ENCODE results near the gene RHPN2. TPM values are rescaled to one million over a fixed set of nuclear protein-coding genes. Genes with fewer than 3 reads are reported as not detected.

RHPN2 gene
- total RNA-seq, 5 donors from 2014 or later (not counting 1 experiment from before 2014, with no cell fraction given) = 0.16 to 0.66 (median 0.33) TPM

GRCh38 chr19:33067121-33067520 lies 2.4 kb upstream of the RHPN2 start:
- no peaks in the 10 kb centered on the region for H3K36me3 Mint-ChIP-seq
- DNase-seq (no peak), ATAC-seq (replicated peaks in 1 of 4) (no peak)
- H3K9me3 Mint-ChIP-seq = no peaks in the 10 kb centered on the region
- CTCF ChIA-PET = no interaction called here
- Histone ChIP-seq H3K4me1 (ENCODE audit: control insufficient read depth in 1 of 2, extremely low read depth in 1 of 2, insufficient read depth in 2 of 2, low read length in 2 of 2) (peaks cover 0 to 18% of the 10 kb centered on the region in 2 experiments), H3K4me3 (ENCODE audit: control insufficient read depth in 1 of 2, extremely low read depth in 1 of 2, low read length in 1 of 2) (no peak overlapping the region), H3K27ac (ENCODE audit: low read length) (no peak overlapping the region), H3K36me3 (ENCODE audit: control insufficient read depth in 2 of 2, extremely low read depth in 1 of 2, insufficient read depth in 1 of 2, low read length in 1 of 2) (no peaks in the 10 kb centered on the region), H3K9me3 (no peaks in the 10 kb centered on the region), H3K27me3 (replicated peaks in 1 of 2; ENCODE audit: control insufficient read depth in 2 of 2, extremely low read depth in 1 of 2, insufficient read depth in 2 of 2, low read length in 1 of 2) (peaks cover under 1 to 42% of the 10 kb centered on the region in 2 experiments)
- POLR2A ChIA-PET = no interaction called here
- 82% methylated on average over 7 of the region's 8 CpGs for WGBS (ENCODE audit: insufficient coverage)
- H3K27ac Mint-ChIP-seq = no peak overlapping the region
- peaks cover 6 to 24% of the 10 kb centered on the region in 2 donors for H3K27me3 Mint-ChIP-seq
- peaks cover 0 to 5% (median 5%) of the 10 kb centered on the region in 3 donors for H3K4me1 Mint-ChIP-seq
- no peak overlapping the region for H3K4me3 Mint-ChIP-seq

GRCh38 chr19:33066543-33066942 lies 1.9 kb upstream of the RHPN2 start:
- ChIA-PET CTCF (no interaction called here), POLR2A (no interaction called here)
- Histone ChIP-seq H3K4me3 (ENCODE audit: control insufficient read depth in 1 of 2, extremely low read depth in 1 of 2, low read length in 1 of 2) (no peak overlapping the region), H3K36me3 (ENCODE audit: control insufficient read depth in 2 of 2, extremely low read depth in 1 of 2, insufficient read depth in 1 of 2, low read length in 1 of 2) (no peaks in the 10 kb centered on the region), H3K4me1 (ENCODE audit: control insufficient read depth in 1 of 2, extremely low read depth in 1 of 2, insufficient read depth in 2 of 2, low read length in 2 of 2) (peaks cover 0 to 18% of the 10 kb centered on the region in 2 experiments), H3K9me3 (no peaks in the 10 kb centered on the region), H3K27ac (ENCODE audit: low read length) (no peak overlapping the region), H3K27me3 (replicated peaks in 1 of 2; ENCODE audit: control insufficient read depth in 2 of 2, extremely low read depth in 1 of 2, insufficient read depth in 2 of 2, low read length in 1 of 2) (peaks cover 4 to 45% of the 10 kb centered on the region in 2 experiments)
- Mint-ChIP-seq H3K4me1 (peaks cover 0 to 5% (median 5%) of the 10 kb centered on the region in 3 donors), H3K9me3 (no peaks in the 10 kb centered on the region), H3K27ac (no peak overlapping the region), H3K27me3 (peaks cover 9 to 29% of the 10 kb centered on the region in 2 donors), H3K36me3 (no peaks in the 10 kb centered on the region), H3K4me3 (peak overlapping the region; percentile 36 to 70 (median 66))
- no peak for ATAC-seq (replicated peaks in 1 of 4)
- DNase-seq = no peak
- WGBS (ENCODE audit: insufficient coverage) = 87% methylated on average over 12 of the region's 18 CpGs

- Histone ChIP-seq H3K4me3 (ENCODE audit: control insufficient read depth in 1 of 2, extremely low read depth in 1 of 2, low read length in 1 of 2) (no peak overlapping the region), H3K27me3 (replicated peaks in 1 of 2; ENCODE audit: control insufficient read depth in 2 of 2, extremely low read depth in 1 of 2, insufficient read depth in 2 of 2, low read length in 1 of 2) (peaks cover 4 to 63% of the 10 kb centered on the region in 2 experiments), H3K4me1 (ENCODE audit: control insufficient read depth in 1 of 2, extremely low read depth in 1 of 2, insufficient read depth in 2 of 2, low read length in 2 of 2) (peaks cover 0 to 18% of the 10 kb centered on the region in 2 experiments), H3K27ac (ENCODE audit: low read length) (no peak overlapping the region), H3K36me3 (ENCODE audit: control insufficient read depth in 2 of 2, extremely low read depth in 1 of 2, insufficient read depth in 1 of 2, low read length in 1 of 2) (no peaks in the 10 kb centered on the region), H3K9me3 (no peaks in the 10 kb centered on the region)
- Mint-ChIP-seq H3K36me3 (no peaks in the 10 kb centered on the region), H3K9me3 (no peaks in the 10 kb centered on the region), H3K27me3 (peaks cover 18 to 44% of the 10 kb centered on the region in 2 donors), H3K4me3 (peak overlapping the region; percentile 53 to 72 (median 60)), H3K4me1 (peaks cover 0 to 5% (median 5%) of the 10 kb centered on the region in 3 donors), H3K27ac (no peak overlapping the region)
- ChIA-PET POLR2A (no interaction called here), CTCF (no interaction called here)
- DNase-seq (peak in 11 of 35 experiments; percentile 2 to 22 (median 9)), ATAC-seq (replicated peaks in 1 of 4) (peak; percentile 70 to 80 (median 72))
- WGBS (ENCODE audit: insufficient coverage) = under 1% methylated on average over 21 of the region's 35 CpGs
These were observed 263 bp downstream of the RHPN2 start for GRCh38 chr19:33064458-33064791.

- CTCF ChIA-PET = no interaction called here
- Mint-ChIP-seq H3K27ac (no peak overlapping the region), H3K9me3 (no peaks in the 10 kb centered on the region), H3K4me1 (peaks cover 0 to 5% (median 5%) of the 10 kb centered on the region in 3 donors), H3K27me3 (peaks cover 18 to 45% of the 10 kb centered on the region in 2 donors), H3K4me3 (peak overlapping the region; percentile 53 to 72 (median 60)), H3K36me3 (no peaks in the 10 kb centered on the region)
- peak overlapping the region in 1 of 2 donors; percentile 47 for H3K4me3 ChIP-seq (ENCODE audit: control insufficient read depth in 1 of 2, extremely low read depth in 1 of 2, low read length in 1 of 2)
- H3K27me3 ChIP-seq (replicated peaks in 1 of 2; ENCODE audit: control insufficient read depth in 2 of 2, extremely low read depth in 1 of 2, insufficient read depth in 2 of 2, low read length in 1 of 2) = peaks cover 4 to 66% of the 10 kb centered on the region in 2 experiments
- H3K9me3 ChIP-seq = no peaks in the 10 kb centered on the region
- no peak overlapping the region for H3K27ac ChIP-seq (ENCODE audit: low read length)
- ATAC-seq (replicated peaks in 1 of 4) = peak in 1 of 4 experiments; percentile 32
- no peaks in the 10 kb centered on the region for H3K36me3 ChIP-seq (ENCODE audit: control insufficient read depth in 2 of 2, extremely low read depth in 1 of 2, insufficient read depth in 1 of 2, low read length in 1 of 2)
- 19% methylated on average over 37 of the region's 56 CpGs for WGBS (ENCODE audit: insufficient coverage)
- POLR2A ChIA-PET = interaction anchor here in 1 of 2 donors (0.5 kb wide), 1 partner anchor 825 kb away, joined by 4 read pairs; no protein-coding TSS in a partner anchor
- DNase-seq = peak in 1 of 35 experiments; percentile 6
- H3K4me1 ChIP-seq (ENCODE audit: control insufficient read depth in 1 of 2, extremely low read depth in 1 of 2, insufficient read depth in 2 of 2, low read length in 2 of 2) = peaks cover 0 to 18% of the 10 kb centered on the region in 2 experiments
These were observed 783 bp downstream of the RHPN2 start for GRCh38 chr19:33063753-33064457.

- ATAC-seq (replicated peaks in 1 of 4) (no peak), DNase-seq (no peak)
- ChIA-PET CTCF (no interaction called here), POLR2A (interaction anchor here in 1 of 2 donors (0.5 kb wide), 1 partner anchor 825 kb away, joined by 4 read pairs; no protein-coding TSS in a partner anchor)
- H3K36me3 ChIP-seq (ENCODE audit: control insufficient read depth in 2 of 2, extremely low read depth in 1 of 2, insufficient read depth in 1 of 2, low read length in 1 of 2) = no peaks in the 10 kb centered on the region
- no peak overlapping the region for H3K4me3 ChIP-seq (ENCODE audit: control insufficient read depth in 1 of 2, extremely low read depth in 1 of 2, low read length in 1 of 2)
- Mint-ChIP-seq H3K9me3 (no peaks in the 10 kb centered on the region), H3K27ac (no peak overlapping the region), H3K4me1 (peaks cover 0 to 5% (median 5%) of the 10 kb centered on the region in 3 donors), H3K27me3 (peaks cover 18 to 45% of the 10 kb centered on the region in 2 donors), H3K36me3 (no peaks in the 10 kb centered on the region), H3K4me3 (peak overlapping the region in 1 of 3 donors; percentile 72)
- peaks cover 4 to 65% of the 10 kb centered on the region in 2 experiments for H3K27me3 ChIP-seq (replicated peaks in 1 of 2; ENCODE audit: control insufficient read depth in 2 of 2, extremely low read depth in 1 of 2, insufficient read depth in 2 of 2, low read length in 1 of 2)
- no peaks in the 10 kb centered on the region for H3K9me3 ChIP-seq
- H3K27ac ChIP-seq (ENCODE audit: low read length) = no peak overlapping the region
- 27% methylated on average over 4 of the region's 7 CpGs for WGBS (ENCODE audit: insufficient coverage)
- peaks cover 0 to 18% of the 10 kb centered on the region in 2 experiments for H3K4me1 ChIP-seq (ENCODE audit: control insufficient read depth in 1 of 2, extremely low read depth in 1 of 2, insufficient read depth in 2 of 2, low read length in 2 of 2)
These were observed 1.3 kb downstream of the RHPN2 start for GRCh38 chr19:33063356-33063752.

GRCh38 chr19:33062902-33063301 lies 1.8 kb downstream of the RHPN2 start:
- ATAC-seq (replicated peaks in 1 of 4) (no peak), DNase-seq (no peak)
- 78% methylated on average over 3 of the region's 5 CpGs for WGBS (ENCODE audit: insufficient coverage)
- POLR2A ChIA-PET = no interaction called here
- H3K9me3 Mint-ChIP-seq = no peaks in the 10 kb centered on the region
- H3K36me3 Mint-ChIP-seq = no peaks in the 10 kb centered on the region
- H3K4me3 Mint-ChIP-seq = peak overlapping the region in 1 of 3 donors; percentile 72
- H3K27ac ChIP-seq (ENCODE audit: low read length) = no peak overlapping the region
- peaks cover 0 to 18% of the 10 kb centered on the region in 2 experiments for H3K4me1 ChIP-seq (ENCODE audit: control insufficient read depth in 1 of 2, extremely low read depth in 1 of 2, insufficient read depth in 2 of 2, low read length in 2 of 2)
- peaks cover 4 to 66% of the 10 kb centered on the region in 2 experiments for H3K27me3 ChIP-seq (replicated peaks in 1 of 2; ENCODE audit: control insufficient read depth in 2 of 2, extremely low read depth in 1 of 2, insufficient read depth in 2 of 2, low read length in 1 of 2)
- no peaks in the 10 kb centered on the region for H3K9me3 ChIP-seq
- no peak overlapping the region for H3K27ac Mint-ChIP-seq
- H3K4me3 ChIP-seq (ENCODE audit: control insufficient read depth in 1 of 2, extremely low read depth in 1 of 2, low read length in 1 of 2) = no peak overlapping the region
- H3K36me3 ChIP-seq (ENCODE audit: control insufficient read depth in 2 of 2, extremely low read depth in 1 of 2, insufficient read depth in 1 of 2, low read length in 1 of 2) = no peaks in the 10 kb centered on the region
- H3K27me3 Mint-ChIP-seq = peaks cover 18 to 45% of the 10 kb centered on the region in 2 donors
- CTCF ChIA-PET = no interaction called here
- peaks cover 0 to 5% (median 5%) of the 10 kb centered on the region in 3 donors for H3K4me1 Mint-ChIP-seq

All from T-cell (primary cell).